Cardiac muscle cell (in vitro differentiated cells and primary cell): ENCODE results near the gene RASA3. TPM values are rescaled to one million over a fixed set of nuclear protein-coding genes. Genes with fewer than 3 reads are reported as not detected.

Source experiments
- DNase-seq, 2 donors: peaks; one replicate each; pipeline versions ENCODE4 v3.0.0 to v3.0.0-alpha.2; 2010 to 2017; ENCODE audit warnings: low read depth in 1 of 2, low spot score in 1 of 2
- H3K27ac ChIP-seq: fragments of 200-600 bp; sonication (generic); 2 replicates; pipeline ENCODE4 v1.5.1; 2016
- H3K27me3 ChIP-seq: fragments of 200-600 bp; sonication (generic); 2 replicates; pipeline ENCODE4 v1.6.0; 2016; ENCODE audit warnings: control low read depth
- H3K36me3 ChIP-seq: fragments of 200-600 bp; sonication (generic); 2 replicates; pipeline ENCODE4 v1.5.1; 2016; ENCODE audit warnings: control low read depth
- H3K4me1 ChIP-seq: fragments of 200-600 bp; sonication (generic); 2 replicates; pipeline ENCODE4 v1.8.1; 2017; ENCODE audit warnings: low read depth, mild to moderate bottlenecking, mixed run types
- H3K4me3 ChIP-seq: fragments of 200-600 bp; sonication (generic); 2 replicates; pipeline ENCODE4 v1.5.1; 2016; ENCODE audit warnings: mild to moderate bottlenecking
- H3K9me3 ChIP-seq: fragments of 200-600 bp; sonication (generic); 2 replicates; pipeline ENCODE4 v1.5.1; 2017; ENCODE audit warnings: low read depth, mild to moderate bottlenecking, control low read depth
- CTCF ChIP-seq: IDR thresholded peaks from 2 replicates; pipeline ENCODE4 v1.5.1; 2012; ENCODE audit warnings: low read depth, mild to moderate bottlenecking, low read length
- polyA plus RNA-seq: library from polyadenylated mRNA; unstranded; fragments of >200 nt; fragmentation: Nextera tagmentation; extraction: Ambion mirVana; gene quantifications from 2 replicates; pipeline ENCODE4 v1.2.1, GENCODE V29; 2016
- total RNA-seq: library from RNA; depleted of rRNA; stranded (reverse); fragments of >200 nt; gene quantifications from 2 replicates; pipeline ENCODE4 v1.2.3, GENCODE V29; 2016

The RASA3 gene
- total and polyA plus RNA-seq, 2 experiments from 2014 or later = 14.0 to 26.0 TPM

- Histone ChIP-seq H3K4me1 (no peaks in the 10 kb centered on the region), H3K4me3 (no peak within 1 kb of the TSS), H3K36me3 (peaks cover 2% of the 10 kb centered on the region), H3K27me3 (no peaks in the 10 kb centered on the region), H3K9me3 (no peaks in the 10 kb centered on the region), H3K27ac (no peak within 1 kb of the TSS)
- DNase-seq = no peak
- TF ChIP-seq CTCF = no peak
Measured at GRCh38 chr13:113973218-113974164, 158.9 kb downstream of the RASA3 start, which contains the start of gene C13orf46. C13orf46 (minus strand) TSS chr13:113974076; CDS start chr13:113973997, 79 bp downstream.

- no peak for TF ChIP-seq CTCF
- no peak for DNase-seq
- Histone ChIP-seq H3K4me1 (no peaks in the 10 kb centered on the region), H3K4me3 (no peak overlapping the region), H3K27me3 (no peaks in the 10 kb centered on the region), H3K9me3 (no peaks in the 10 kb centered on the region), H3K36me3 (peaks cover 2% of the 10 kb centered on the region), H3K27ac (no peak overlapping the region)
Measured at GRCh38 chr13:113972451-113973217, 159.8 kb downstream of the RASA3 start.

- H3K36me3 ChIP-seq = peaks cover 2% of the 10 kb centered on the region
- H3K4me3 ChIP-seq = no peak overlapping the region
- no peaks in the 10 kb centered on the region for H3K4me1 ChIP-seq
- no peaks in the 10 kb centered on the region for H3K9me3 ChIP-seq
- DNase-seq = no peak
- no peak overlapping the region for H3K27ac ChIP-seq
- no peak for TF ChIP-seq CTCF
- H3K27me3 ChIP-seq = no peaks in the 10 kb centered on the region
Measured at GRCh38 chr13:113971471-113972231, 160.8 kb downstream of the RASA3 start.

- H3K27me3 ChIP-seq = no peaks in the 10 kb centered on the region
- DNase-seq = peak in 1 of 2 donors; percentile 70
- no peak for TF ChIP-seq CTCF
- H3K4me3 ChIP-seq = no peak overlapping the region
- no peaks in the 10 kb centered on the region for H3K4me1 ChIP-seq
- H3K36me3 ChIP-seq = peaks cover 2% of the 10 kb centered on the region
- no peak overlapping the region for H3K27ac ChIP-seq
- no peaks in the 10 kb centered on the region for H3K9me3 ChIP-seq
Measured at GRCh38 chr13:113970810-113971470, 161.5 kb downstream of the RASA3 start.
